ENCODE measurements around the gene HMHB1.

GRCh38 chr5:143800715-143801114, 11.2 kb upstream of the HMHB1 start:
- TF ChIP-seq CTCF (conservative IDR thresholded peaks at IDR 0.05 in 1 of 2, IDR thresholded peaks at IDR 0.05 in 1 of 2; ENCODE audit: low read depth in 1 of 2, low read length in 2 of 2) (no peak), EZH2 (IDR thresholded peaks at IDR 0.05; ENCODE audit: low read length, missing control alignments) (no peak)

Data from fibroblast of lung (primary cell).